PC-3 (cell line): ENCODE results near the gene AICDA. TPM values are rescaled to one million over a fixed set of nuclear protein-coding genes. Genes with fewer than 3 reads are reported as not detected.
"Not testable (repeated sequence)": the region's sequence is repeated elsewhere in the genome, so short reads cannot be mapped to it uniquely, and the experiment has no call there.

Experiments
- ATAC-seq: fragments of 200-7000 bp; cut with Tn5 transposase; 2 replicates; pipeline ENCODE4 v1.9.1; 2020; ENCODE audit warnings: mild to moderate bottlenecking, moderate library complexity
- BruUV-seq: library from RNA; stranded (reverse); fragments of 400-500 nt; replicated peaks from 2 replicates; lab custom pipeline; 2021; lab: Mats Ljungman, UMichigan
- CTCF ChIA-PET: fragments of 300-600 bp; sonication (Branson Sonifier 250); formaldehyde crosslinking; loops from one replicate; lab custom pipeline; 2022; ENCODE audit warnings: antibody characterized with exemption; lab: Charles Lee
- POLR2A ChIA-PET: fragments of 300-600 bp; sonication (Branson Sonifier 250); formaldehyde crosslinking; loops from one replicate; lab custom pipeline; 2022; ENCODE audit warnings: antibody characterized with exemption; ENCODE audit not compliant: unreplicated experiment; lab: Charles Lee
- DNase-seq: peaks from one replicate; pipeline ENCODE4 v3.0.0-alpha.2; 2015
- H2AFZ ChIP-seq: fragments of 300-600 bp; sonication (generic); 2 replicates; pipeline ENCODE4 v1.6.0; 2016; ENCODE audit warnings: antibody characterized with exemption, low read length
- H3F3A ChIP-seq: fragments of 300-600 bp; sonication (generic); one replicate; pipeline ENCODE4 v1.6.0; 2017; ENCODE audit warnings: antibody characterized with exemption, low read length, control low read depth, mild to moderate bottlenecking; ENCODE audit not compliant: unreplicated experiment
- H3K27ac ChIP-seq: fragments of 300-600 bp; sonication (generic); 2 replicates; pipeline ENCODE4 v1.5.1; 2016; ENCODE audit warnings: mild to moderate bottlenecking, low read length
- H3K27me3 ChIP-seq: fragments of 300-600 bp; sonication (generic); 2 replicates; pipeline ENCODE4 v1.6.1; 2016; ENCODE audit warnings: low read length, mixed read lengths
- H3K36me3 ChIP-seq: fragments of 300-600 bp; sonication (generic); 2 replicates; pipeline ENCODE4 v1.6.1; 2016; ENCODE audit warnings: low read depth, mixed run types, low read length, mixed read lengths
- H3K4me1 ChIP-seq: fragments of 300-600 bp; sonication (generic); 2 replicates; pipeline ENCODE4 v1.5.1; 2016; ENCODE audit warnings: low read length; ENCODE audit not compliant: insufficient read depth
- H3K4me2 ChIP-seq: fragments of 300-600 bp; sonication (generic); 2 replicates; pipeline ENCODE4 v1.6.0; 2016; ENCODE audit warnings: low read length
- H3K4me3 ChIP-seq: fragments of 300-600 bp; sonication (generic); 2 replicates; pipeline ENCODE4 v1.5.1; 2016; ENCODE audit warnings: mild to moderate bottlenecking, low read length, mixed read lengths
- H3K79me2 ChIP-seq: fragments of 300-600 bp; sonication (generic); 2 replicates; pipeline ENCODE4 v1.6.1; 2017; ENCODE audit warnings: low read length, mixed read lengths
- H3K9ac ChIP-seq: fragments of 300-600 bp; sonication (generic); 2 replicates; pipeline ENCODE4 v1.6.0; 2016; ENCODE audit warnings: mild to moderate bottlenecking, low read length
- H3K9me2 ChIP-seq: fragments of 300-600 bp; sonication (generic); replicated peaks from 2 replicates; pipeline ENCODE4 v1.6.1; 2016; ENCODE audit warnings: mixed run types, low read length, mixed read lengths
- H3K9me3 ChIP-seq: fragments of 300-600 bp; sonication (generic); 2 replicates; pipeline ENCODE4 v1.6.1; 2016; ENCODE audit warnings: low read length, mixed read lengths
- H4K20me1 ChIP-seq: fragments of 300-600 bp; sonication (generic); 2 replicates; pipeline ENCODE4 v1.6.1; 2016; ENCODE audit warnings: low read length, mixed read lengths
- CTCF ChIP-seq: fragments of 300-600 bp; sonication (generic); conservative IDR thresholded peaks from 2 replicates; pipeline ENCODE4 v1.5.1; 2017; ENCODE audit warnings: antibody characterized with exemption, low read depth, mild to moderate bottlenecking, low read length
- EZH2 ChIP-seq: fragments of 300-600 bp; sonication (generic); IDR thresholded peaks from one replicate; pipeline ENCODE4 v1.6.1; 2017; ENCODE audit warnings: antibody characterized with exemption, mild to moderate bottlenecking, low read length; ENCODE audit not compliant: unreplicated experiment
- EZH2phosphoT487 ChIP-seq: fragments of 300-600 bp; sonication (generic); IDR thresholded peaks from 2 replicates; pipeline ENCODE4 v1.6.1; 2018; ENCODE audit warnings: mild to moderate bottlenecking, antibody characterized with exemption, low read length, borderline replicate concordance
- intact Hi-C: fragments of 100-400 bp; cut with micrococcal nuclease; formaldehyde crosslinking; loops from 2 replicates; pipeline ENCODE4 v1.9.0; 2023
- total RNA-seq: library from RNA; depleted of rRNA; stranded (reverse); fragments of >200 nt; gene quantifications from 2 replicates; pipeline ENCODE4 v1.2.3, GENCODE V29; 2014

AICDA gene
- total RNA-seq, 1 experiment from 2014 or later: not detected

DNA sequence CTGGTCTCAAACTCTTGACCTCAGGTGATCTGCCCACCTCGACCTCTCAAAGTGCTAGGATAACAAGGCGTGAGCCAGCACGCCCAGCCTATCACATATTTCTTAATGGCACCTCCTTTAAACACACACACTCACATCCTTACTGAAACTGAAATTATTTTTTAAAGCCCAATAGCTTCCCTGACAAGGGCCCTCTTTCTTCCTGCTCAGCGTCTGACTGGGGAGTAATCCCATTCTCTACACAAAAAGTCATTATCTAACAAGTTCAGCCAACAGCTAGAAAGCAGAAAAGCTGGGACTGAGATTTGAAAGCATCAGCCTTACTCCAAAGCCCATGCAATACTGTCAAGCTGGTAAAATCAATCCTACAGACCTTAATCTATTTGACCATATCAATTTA lies 10.0 kb upstream of the AICDA start:
- H3K4me2 ChIP-seq: no peak overlapping the region
- no peak overlapping the region for H3K27ac ChIP-seq
- H3K4me1 ChIP-seq: no peaks in the 10 kb centered on the region
- TF ChIP-seq EZH2 (no peak), EZH2phosphoT487 (no peak), CTCF (no peak)
- CTCF ChIA-PET: no interaction called here
- no peaks in the 10 kb centered on the region for H3K36me3 ChIP-seq
- H3K9me3 ChIP-seq: no peaks in the 10 kb centered on the region
- no peak for ATAC-seq
- BruUV-seq: no TSS peak
- no peak overlapping the region for H3K9ac ChIP-seq
- intact Hi-C loops: no loop called here
- H2AFZ ChIP-seq: no peak overlapping the region
- no peak overlapping the region for H3K4me3 ChIP-seq
- POLR2A ChIA-PET: no interaction called here
- no peaks in the 10 kb centered on the region for H3K27me3 ChIP-seq
- no peaks in the 10 kb centered on the region for H3K79me2 ChIP-seq
- DNase-seq: no peak
- no peaks in the 10 kb centered on the region for H3F3A ChIP-seq
- no peaks in the 10 kb centered on the region for H3K9me2 ChIP-seq
- no peaks in the 10 kb centered on the region for H4K20me1 ChIP-seq

- Histone ChIP-seq H3K9me2 (no peaks in the 10 kb centered on the region), H3F3A (no peaks in the 10 kb centered on the region), H3K9me3 (no peaks in the 10 kb centered on the region), H3K9ac (no peak overlapping the region), H3K4me2 (no peak overlapping the region), H3K4me3 (no peak overlapping the region), H4K20me1 (no peaks in the 10 kb centered on the region), H3K36me3 (no peaks in the 10 kb centered on the region), H3K27ac (no peak overlapping the region), H3K79me2 (no peaks in the 10 kb centered on the region), H3K27me3 (no peaks in the 10 kb centered on the region), H2AFZ (no peak overlapping the region), H3K4me1 (no peaks in the 10 kb centered on the region)
- ChIA-PET CTCF (no interaction called here), POLR2A (no interaction called here)
- no TSS peak for BruUV-seq
- no peak for ATAC-seq
- intact Hi-C loops: no loop called here
- no peak for DNase-seq
- TF ChIP-seq EZH2phosphoT487 (no peak), CTCF (no peak), EZH2 (no peak)
Observed at GRCh38 chr12:8615206-8615605, 2.5 kb upstream of the AICDA start.

DNA sequence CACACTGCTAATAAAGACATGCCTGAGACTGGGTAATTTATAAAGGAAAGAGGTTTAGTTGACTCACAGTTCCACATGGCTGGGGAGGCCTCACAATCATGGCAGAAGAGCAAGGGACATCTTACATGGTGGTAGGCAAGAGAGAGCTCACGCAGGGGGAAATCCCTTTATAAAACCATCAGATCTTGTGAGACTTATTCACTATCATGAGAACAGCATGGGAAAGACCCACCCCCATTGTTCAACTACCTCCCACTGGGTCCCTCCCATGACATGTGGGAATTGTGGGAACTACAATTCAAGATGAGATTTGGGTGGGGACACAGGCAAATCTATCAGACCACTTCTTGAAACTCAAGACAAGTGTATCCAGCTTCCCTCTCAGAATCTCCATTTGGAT lies 1.2 kb upstream of the AICDA start:
- H4K20me1 ChIP-seq, POLR2A ChIA-PET, H3K27me3 ChIP-seq, H3K9me2 ChIP-seq, H3K79me2 ChIP-seq, DNase-seq, H3K4me2 ChIP-seq, ATAC-seq, CTCF ChIA-PET, H3K27ac ChIP-seq, H3K4me3 ChIP-seq, H3K9me3 ChIP-seq, H3F3A ChIP-seq, H3K4me1 ChIP-seq, intact Hi-C loops, H2AFZ ChIP-seq, H3K36me3 ChIP-seq, BruUV-seq, H3K9ac ChIP-seq: not testable (repeated sequence)
